SH-SY5Y (cell line): ENCODE measurements around the gene TMEM132A.

Experiments used
- GATA2 ChIP-seq: IDR thresholded peaks from 2 replicates; pipeline ENCODE4 v1.6.1; 2011; ENCODE audit warnings: mild to moderate bottlenecking, low read depth, low read length
- GATA3 ChIP-seq: IDR thresholded peaks from 2 replicates; pipeline ENCODE4 v1.6.1; 2011; ENCODE audit warnings: low read depth, mild to moderate bottlenecking, low read length, moderate library complexity

Gene TMEM132A

GRCh38 chr11:60968223-60968622, 44.0 kb downstream of the TMEM132A start:
- TF ChIP-seq GATA3 (no peak), GATA2 (no peak)

- TF ChIP-seq GATA3, result no peak
- TF ChIP-seq GATA2, result no peak
These were observed 46.1 kb downstream of the TMEM132A start for GRCh38 chr11:60970369-60970774.

GRCh38 chr11:60970890-60971289, 46.6 kb downstream of the TMEM132A start:
- no peak for TF ChIP-seq GATA3
- TF ChIP-seq GATA2, result no peak

GRCh38 chr11:60971520-60971919, 47.3 kb downstream of the TMEM132A start, which contains the start of gene CD6:
Gene CD6 (plus strand): TSS chr11:60971680. CDS start chr11:60971866, 186 bp downstream.
- TF ChIP-seq GATA3, result no peak

GRCh38 chr11:60972182-60973030, 48.1 kb downstream of the TMEM132A start:
- no peak for TF ChIP-seq GATA2
- no peak for TF ChIP-seq GATA3

- TF ChIP-seq GATA3, result no peak
- TF ChIP-seq GATA2, result no peak
These were observed 49.4 kb downstream of the TMEM132A start for GRCh38 chr11:60973699-60974098.

GRCh38 chr11:60974726-60975125, 50.5 kb downstream of the TMEM132A start:
- TF ChIP-seq GATA2 (no peak), GATA3 (no peak)

GRCh38 chr11:60977224-60977623, 53.0 kb downstream of the TMEM132A start:
- TF ChIP-seq GATA3, result no peak
- TF ChIP-seq GATA2, result no peak

- TF ChIP-seq GATA2, result no peak
- TF ChIP-seq GATA3, result no peak
These were observed 53.6 kb downstream of the TMEM132A start for GRCh38 chr11:60977836-60978235.

GRCh38 chr11:60978546-60979380, 54.5 kb downstream of the TMEM132A start:
- TF ChIP-seq GATA2, result no peak
- TF ChIP-seq GATA3, result no peak

GRCh38 chr11:60981515-60981914, 57.3 kb downstream of the TMEM132A start:
- no peak for TF ChIP-seq GATA3
- no peak for TF ChIP-seq GATA2

GRCh38 chr11:60982184-60982583, 57.9 kb downstream of the TMEM132A start:
- no peak for TF ChIP-seq GATA2
- no peak for TF ChIP-seq GATA3

GRCh38 chr11:60984149-60984548, 59.9 kb downstream of the TMEM132A start:
- no peak for TF ChIP-seq GATA3
- TF ChIP-seq GATA2, result no peak

- TF ChIP-seq GATA3 (no peak), GATA2 (no peak)
These were observed 60.4 kb downstream of the TMEM132A start for GRCh38 chr11:60984636-60985035.
